Liver (tissue), 3 donors: ENCODE measurements around the gene SNCB.

Source experiments
- CTCF ChIP-seq: fragments of 150-350 bp; IDR thresholded peaks from 2 replicates; pipeline ENCODE4 v1.5.1; 2017; ENCODE audit warnings: improper control_type of control experiment, low read depth, low read length; ENCODE audit not compliant: missing input control
- GABPA ChIP-seq, 2 donors: IDR thresholded peaks in 1 of 2; conservative IDR thresholded peaks in 1 of 2; 2 replicates each; pipeline ENCODE4 v1.6.1; 2016; ENCODE audit warnings: antibody characterized with exemption in 2 of 2, mild to moderate bottlenecking in 1 of 2, moderate library complexity in 1 of 2
- JUND ChIP-seq, 2 donors: IDR thresholded peaks; 2 replicates each; pipeline ENCODE4 v1.6.1; 2016; ENCODE audit warnings: antibody characterized with exemption in 2 of 2
- donor health status: healthy.
- donor health status: healthy.

- TF ChIP-seq GABPA (IDR thresholded peaks at IDR 0.05 in 1 of 2, conservative IDR thresholded peaks at IDR 0.05 in 1 of 2) (no peak), JUND (IDR thresholded peaks at IDR 0.05) (no peak), CTCF (no peak)
These were observed 23.4 kb upstream of the SNCB start for GRCh38 chr5:176653401-176654385.
